ENCODE data around the gene PSKH1. TPM values are rescaled to one million over a fixed set of nuclear protein-coding genes. Genes with fewer than 3 reads are reported as not detected.

PSKH1 gene
- total RNA-seq, 2 donors from 2014 or later, result 16.1 to 16.2 TPM

DNA sequence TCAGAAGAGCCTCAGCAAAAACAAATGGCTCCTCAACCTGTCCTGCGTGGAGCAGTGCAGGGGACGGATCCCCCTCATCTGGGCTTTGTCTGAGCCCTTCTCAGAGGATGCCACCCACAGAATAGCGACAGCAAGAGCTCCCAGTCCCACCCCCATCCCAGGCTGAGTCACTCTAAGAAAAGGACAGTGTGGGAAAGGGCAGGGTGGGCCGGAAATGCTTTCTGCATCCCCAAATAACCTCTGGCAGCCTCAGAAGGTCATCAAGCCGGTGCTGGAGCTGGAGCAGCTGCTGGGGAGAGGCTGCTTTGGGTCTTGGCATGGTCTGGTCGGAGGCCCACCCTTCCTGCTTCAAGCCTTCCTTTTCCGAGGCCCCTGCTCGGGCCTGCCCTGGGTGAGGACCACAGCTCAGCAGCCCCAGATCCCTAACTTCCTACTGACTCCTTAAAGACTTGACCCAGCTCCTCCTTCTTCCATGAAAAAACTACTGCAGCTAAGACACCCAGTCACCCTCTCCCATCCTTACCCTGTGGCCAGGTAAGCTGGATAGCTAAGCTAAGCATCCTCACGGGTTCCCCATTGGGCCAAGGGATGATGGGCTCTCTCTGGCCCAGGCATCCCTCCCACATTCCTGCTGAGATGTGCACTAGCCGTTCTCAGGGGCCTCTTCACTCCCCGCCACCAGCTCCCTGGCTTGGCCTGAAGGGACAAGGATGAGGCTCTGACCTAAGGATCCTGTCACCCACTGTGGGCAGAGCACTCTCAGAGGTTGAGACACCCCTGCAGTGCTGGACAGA, 66.7 kb downstream of the PSKH1 start:
- no peak for DNase-seq
- Mint-ChIP-seq H3K27ac (no peak overlapping the region), H3K9me3 (no peaks in the 10 kb centered on the region), H3K27me3 (ENCODE audit: low read depth) (no peaks in the 10 kb centered on the region), H3K4me1 (ENCODE audit: low read depth) (no peaks in the 10 kb centered on the region), H3K4me3 (no peak overlapping the region), H3K36me3 (ENCODE audit: insufficient read depth in 2 of 2) (peaks cover 2 to 8% of the 10 kb centered on the region in 2 donors)
- ATAC-seq (replicated peaks in 1 of 2), result no peak

GRCh38 chr16:67961551-67961957, 68.5 kb downstream of the PSKH1 start:
- peaks cover 4% of the 10 kb centered on the region for H3K4me1 Mint-ChIP-seq (ENCODE audit: low read depth)
- H3K36me3 Mint-ChIP-seq (ENCODE audit: insufficient read depth in 2 of 2), result peaks cover 2 to 8% of the 10 kb centered on the region in 2 donors
- no peaks in the 10 kb centered on the region for H3K9me3 Mint-ChIP-seq
- no peaks in the 10 kb centered on the region for H3K27me3 Mint-ChIP-seq (ENCODE audit: low read depth)
- ATAC-seq (replicated peaks in 1 of 2) (no peak), DNase-seq (no peak)
- H3K27ac Mint-ChIP-seq, result no peak overlapping the region
- H3K4me3 Mint-ChIP-seq, result no peak overlapping the region

DNA sequence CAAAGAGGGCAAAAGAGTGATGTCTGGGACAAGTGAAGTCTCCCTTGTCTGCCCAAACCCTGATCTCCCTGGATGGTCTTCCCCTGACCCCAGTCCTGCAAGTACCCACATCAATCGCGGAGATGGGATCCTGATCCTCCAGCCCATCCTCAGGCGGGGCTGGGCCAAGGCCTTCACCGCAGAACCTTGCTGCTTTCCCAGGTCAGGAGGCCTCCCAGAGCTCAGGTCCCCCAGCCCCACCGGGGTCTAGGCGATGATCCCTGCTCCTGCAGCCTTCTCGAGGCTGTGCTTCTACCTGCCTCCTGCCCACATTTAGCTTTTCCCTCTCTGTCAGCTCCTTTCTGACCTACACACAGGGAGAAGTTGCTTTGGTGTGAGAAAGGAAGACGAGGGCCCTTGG, 69.1 kb downstream of the PSKH1 start:
- ATAC-seq (replicated peaks in 1 of 2) (no peak), DNase-seq (no peak)
- Mint-ChIP-seq H3K36me3 (ENCODE audit: insufficient read depth in 2 of 2) (peaks cover 3 to 8% of the 10 kb centered on the region in 2 donors), H3K4me3 (no peak overlapping the region), H3K27me3 (ENCODE audit: low read depth) (no peaks in the 10 kb centered on the region), H3K27ac (no peak overlapping the region), H3K9me3 (no peaks in the 10 kb centered on the region), H3K4me1 (ENCODE audit: low read depth) (peaks cover 10% of the 10 kb centered on the region)

- peaks cover 8 to 10% of the 10 kb centered on the region in 2 donors for H3K36me3 Mint-ChIP-seq (ENCODE audit: insufficient read depth in 2 of 2)
- no peaks in the 10 kb centered on the region for H3K27me3 Mint-ChIP-seq (ENCODE audit: low read depth)
- peaks cover 18% of the 10 kb centered on the region for H3K4me1 Mint-ChIP-seq (ENCODE audit: low read depth)
- no peak overlapping the region for H3K27ac Mint-ChIP-seq
- ATAC-seq (replicated peaks in 1 of 2) (no peak), DNase-seq (no peak)
- H3K4me3 Mint-ChIP-seq, result no peak overlapping the region
- H3K9me3 Mint-ChIP-seq, result no peaks in the 10 kb centered on the region
Observed at GRCh38 chr16:67963292-67963661, 70.2 kb downstream of the PSKH1 start.

DNA sequence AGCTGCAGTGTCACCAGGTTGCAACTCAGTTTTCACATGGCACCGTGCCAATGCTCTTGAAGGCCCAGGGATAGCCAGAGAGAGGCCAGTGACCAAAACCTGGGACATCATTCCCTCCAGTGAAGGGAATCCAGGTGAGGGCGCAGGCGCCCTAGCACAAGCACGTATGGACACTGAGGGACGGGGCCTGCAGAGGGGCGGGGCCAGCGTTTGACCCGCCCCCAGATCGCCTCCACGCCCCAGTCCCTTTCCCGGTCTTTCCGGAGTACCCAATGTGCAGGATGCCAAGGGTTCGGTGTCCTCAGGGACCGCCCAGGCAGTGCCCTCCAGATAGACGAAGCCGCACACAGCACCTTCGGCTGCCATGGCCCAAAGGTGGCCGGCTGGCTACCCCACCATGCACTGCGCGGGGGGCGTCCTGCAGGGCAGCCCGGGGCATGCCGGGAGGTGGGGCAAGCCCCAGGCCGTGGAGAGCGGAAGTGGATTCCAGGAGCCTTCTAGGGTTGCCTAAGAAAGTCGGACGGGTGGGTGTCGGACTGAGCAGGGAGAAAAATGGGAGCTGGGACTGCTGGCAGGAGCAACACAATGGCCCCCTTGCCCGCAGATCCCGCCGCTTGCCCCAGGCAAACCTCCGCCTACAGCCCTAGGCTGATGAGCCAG, 70.7 kb downstream of the PSKH1 start:
- no peak for DNase-seq
- Mint-ChIP-seq H3K27ac (no peak overlapping the region), H3K27me3 (ENCODE audit: low read depth) (no peaks in the 10 kb centered on the region), H3K4me3 (no peak overlapping the region), H3K4me1 (ENCODE audit: low read depth) (peaks cover 18% of the 10 kb centered on the region), H3K9me3 (no peaks in the 10 kb centered on the region), H3K36me3 (ENCODE audit: insufficient read depth in 2 of 2) (peaks cover 8 to 10% of the 10 kb centered on the region in 2 donors)
- no peak for ATAC-seq (replicated peaks in 1 of 2)

- ATAC-seq (replicated peaks in 1 of 2), result no peak
- H3K4me3 Mint-ChIP-seq, result no peak overlapping the region
- no peak for DNase-seq
Observed at GRCh38 chr16:67964477-67965131, 71.5 kb downstream of the PSKH1 start.

DNA sequence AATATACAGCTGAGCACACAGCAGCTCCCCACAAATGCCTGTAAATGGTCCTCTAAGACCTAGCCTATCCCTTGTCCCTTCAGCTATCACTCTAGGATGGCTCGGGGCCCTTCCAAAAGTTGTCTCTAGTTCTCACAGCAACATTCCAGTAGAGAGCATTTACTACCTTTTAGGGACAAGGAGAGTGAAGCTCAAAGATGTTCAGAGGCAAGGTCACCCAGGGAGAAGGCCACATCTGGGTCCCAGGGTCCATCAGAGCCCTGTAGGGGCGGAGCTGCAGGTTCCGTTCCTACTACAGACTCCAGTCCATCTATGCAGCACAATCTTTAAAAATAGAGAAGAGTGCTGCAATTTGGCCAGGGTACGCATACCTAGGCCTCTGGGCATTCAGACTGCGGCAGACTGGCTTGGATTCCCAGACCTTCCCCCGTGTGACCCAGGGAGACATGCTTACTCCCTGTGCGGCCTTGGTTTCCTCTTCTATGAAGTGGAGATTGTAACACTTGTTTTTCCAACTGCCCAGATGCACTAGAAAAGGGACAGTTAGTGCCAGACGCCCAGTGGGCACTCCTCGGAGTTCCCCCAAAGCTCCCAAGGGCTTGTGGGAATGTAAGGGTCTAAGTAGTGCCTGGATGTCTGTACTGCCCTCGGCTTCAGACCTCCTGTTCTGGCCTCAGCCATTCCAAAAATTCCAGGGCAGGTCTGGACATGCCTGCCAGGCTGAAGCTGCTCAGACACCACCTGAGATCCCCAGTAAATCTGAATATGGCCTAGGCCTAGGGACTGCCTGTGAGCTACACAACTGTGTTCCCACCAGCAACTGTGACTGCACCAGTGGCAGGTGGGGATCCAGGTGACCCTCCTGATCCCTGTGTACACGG, 72.9 kb downstream of the PSKH1 start:
- H3K4me3 Mint-ChIP-seq, result peak overlapping the region in 1 of 2 donors; percentile 82
- H3K9me3 Mint-ChIP-seq, result no peaks in the 10 kb centered on the region
- H3K27me3 Mint-ChIP-seq (ENCODE audit: low read depth), result no peaks in the 10 kb centered on the region
- ATAC-seq (replicated peaks in 1 of 2) (no peak), DNase-seq (no peak)
- H3K27ac Mint-ChIP-seq, result no peak overlapping the region
- peaks cover 8% of the 10 kb centered on the region in 2 donors for H3K36me3 Mint-ChIP-seq (ENCODE audit: insufficient read depth in 2 of 2)
- H3K4me1 Mint-ChIP-seq (ENCODE audit: low read depth), result peaks cover 29% of the 10 kb centered on the region

More at GRCh38 chr16:67964477-67965131, 71.5 kb downstream of the PSKH1 start:
- peaks cover 26% of the 10 kb centered on the region for H3K4me1 Mint-ChIP-seq (ENCODE audit: low read depth)
- no peaks in the 10 kb centered on the region for H3K9me3 Mint-ChIP-seq
- H3K36me3 Mint-ChIP-seq (ENCODE audit: insufficient read depth in 2 of 2), result peaks cover 8 to 10% of the 10 kb centered on the region in 2 donors
- H3K27ac Mint-ChIP-seq, result no peak overlapping the region
- H3K27me3 Mint-ChIP-seq (ENCODE audit: low read depth), result no peaks in the 10 kb centered on the region

GRCh38 chr16:67966549-67967182, 73.6 kb downstream of the PSKH1 start:
- H3K9me3 Mint-ChIP-seq, result no peaks in the 10 kb centered on the region
- H3K4me3 Mint-ChIP-seq, result peak overlapping the region; percentile 82 to 99
- DNase-seq (no peak), ATAC-seq (replicated peaks in 1 of 2) (no peak)
- H3K4me1 Mint-ChIP-seq (ENCODE audit: low read depth), result peaks cover 29% of the 10 kb centered on the region
- H3K36me3 Mint-ChIP-seq (ENCODE audit: insufficient read depth in 2 of 2), result peaks cover 8% of the 10 kb centered on the region in 2 donors
- H3K27me3 Mint-ChIP-seq (ENCODE audit: low read depth), result no peaks in the 10 kb centered on the region
- no peak overlapping the region for H3K27ac Mint-ChIP-seq

DNA sequence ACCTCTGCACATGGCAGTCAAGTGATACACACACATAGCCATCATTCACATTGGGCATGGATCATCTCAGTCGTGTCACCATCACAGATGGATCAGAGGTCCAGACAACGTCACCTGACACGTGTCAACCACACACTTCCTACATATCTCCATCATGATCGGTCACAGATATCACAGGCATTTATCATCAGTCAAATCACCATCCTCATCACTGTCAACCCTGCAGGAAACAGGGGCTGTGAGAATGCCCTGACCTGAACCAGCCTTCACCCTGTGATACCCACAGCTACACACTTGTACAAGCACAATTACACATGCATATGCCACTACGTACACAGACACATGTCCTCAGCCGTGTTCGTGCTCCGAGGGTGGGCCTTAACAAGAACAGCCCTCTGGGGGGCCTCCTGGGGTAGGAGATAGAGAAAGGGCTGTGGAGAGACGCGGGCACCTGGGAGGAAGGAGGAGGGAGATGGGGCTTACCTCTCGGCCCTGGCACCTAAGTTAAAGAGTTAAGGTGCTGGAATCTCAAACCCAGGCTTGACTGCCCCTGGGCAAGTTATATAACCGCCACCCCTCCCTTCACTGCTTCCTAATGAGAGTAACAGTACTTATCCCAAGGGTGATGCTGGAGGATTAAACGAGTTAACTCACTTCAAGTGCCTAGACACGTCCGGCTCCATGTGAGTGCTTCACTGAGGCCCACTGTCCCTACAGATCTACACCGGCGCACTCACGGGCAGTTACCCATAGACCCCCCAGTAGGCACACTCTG, 74.3 kb downstream of the PSKH1 start:
- Mint-ChIP-seq H3K27ac (peak overlapping the region; percentile 94), H3K36me3 (ENCODE audit: insufficient read depth in 2 of 2) (peaks cover 8% of the 10 kb centered on the region in 2 donors), H3K4me1 (ENCODE audit: low read depth) (peaks cover 29% of the 10 kb centered on the region), H3K4me3 (peak overlapping the region; percentile 82 to 99), H3K9me3 (no peaks in the 10 kb centered on the region), H3K27me3 (ENCODE audit: low read depth) (no peaks in the 10 kb centered on the region)
- peak; percentile 29 to 33 for DNase-seq
- peak; percentile 1 to 32 for ATAC-seq (replicated peaks in 1 of 2)

- DNase-seq, result peak; percentile 52 to 64
- H3K27ac Mint-ChIP-seq, result peak overlapping the region; percentile 94
- ATAC-seq (replicated peaks in 1 of 2), result peak; percentile 29 to 36
- no peaks in the 10 kb centered on the region for H3K9me3 Mint-ChIP-seq
- no peaks in the 10 kb centered on the region for H3K27me3 Mint-ChIP-seq (ENCODE audit: low read depth)
- peaks cover 29% of the 10 kb centered on the region for H3K4me1 Mint-ChIP-seq (ENCODE audit: low read depth)
- peak overlapping the region; percentile 82 to 99 for H3K4me3 Mint-ChIP-seq
- H3K36me3 Mint-ChIP-seq (ENCODE audit: insufficient read depth in 2 of 2), result peaks cover 2 to 6% of the 10 kb centered on the region in 2 donors
Observed at GRCh38 chr16:67967958-67968399, 74.9 kb downstream of the PSKH1 start.

DNA sequence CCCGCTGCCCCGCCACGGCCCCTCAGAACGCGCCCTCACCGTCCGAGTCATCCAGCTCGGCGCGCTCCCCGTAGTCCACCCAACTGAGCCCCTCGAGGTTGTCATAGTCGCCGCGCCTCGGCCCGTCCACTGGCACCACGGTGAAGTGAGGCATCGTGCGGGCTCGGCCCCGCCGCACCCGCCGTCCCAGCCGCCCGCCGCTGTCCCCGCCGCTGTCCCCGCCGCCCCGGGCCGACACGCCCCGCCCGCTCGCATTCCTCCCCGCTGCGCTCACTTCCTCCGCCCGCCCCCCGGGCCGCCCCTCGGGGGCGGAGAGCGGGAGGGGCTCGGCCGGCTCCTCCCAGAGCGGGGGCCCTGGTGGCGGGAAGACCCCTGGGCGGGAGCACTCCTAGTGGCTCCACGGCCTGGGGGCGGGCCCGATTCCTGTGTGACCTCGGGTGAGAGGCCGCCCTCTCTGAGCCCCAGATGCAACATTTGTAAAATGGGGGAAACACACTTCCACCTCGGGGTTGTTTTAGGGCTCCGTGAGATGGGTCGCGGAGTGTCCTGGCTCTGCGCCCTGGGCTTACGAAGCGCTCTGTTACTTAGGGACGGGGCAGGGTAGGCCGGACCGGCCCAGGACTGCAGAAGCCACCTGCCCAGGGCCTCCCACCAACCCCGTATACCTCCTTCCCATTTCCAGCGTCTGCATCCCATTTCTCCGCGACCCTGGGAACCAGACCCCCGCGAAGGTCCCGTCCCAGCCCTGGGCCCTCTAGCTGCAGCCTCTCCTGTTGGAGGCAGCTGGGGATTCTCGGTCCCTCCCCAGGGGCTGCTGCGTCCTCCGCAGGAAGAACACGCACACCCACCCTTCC, 75.6 kb downstream of the PSKH1 start, which contains the start of gene SLC12A4:
SLC12A4 (minus strand) TSS at position 238 of the 854 bp plus-strand sequence; CDS start at position 154, 84 bp downstream.
- DNase-seq (peak; percentile 94 to 97), ATAC-seq (replicated peaks in 1 of 2) (peak; percentile 92 to 95)
- peaks cover 2 to 6% of the 10 kb centered on the region in 2 donors for H3K36me3 Mint-ChIP-seq (ENCODE audit: insufficient read depth in 2 of 2)
- H3K27ac Mint-ChIP-seq, result peak within 1 kb of the TSS; percentile 94
- H3K27me3 Mint-ChIP-seq (ENCODE audit: low read depth), result no peaks in the 10 kb centered on the region
- H3K9me3 Mint-ChIP-seq, result no peaks in the 10 kb centered on the region
- peaks cover 29% of the 10 kb centered on the region for H3K4me1 Mint-ChIP-seq (ENCODE audit: low read depth)
- peak within 1 kb of the TSS; percentile 82 to 99 for H3K4me3 Mint-ChIP-seq
